AG04449 (cell line): ENCODE measurements around the gene SP5.

ENCODE experiments used
- CTCF ChIA-PET: fragments of 350-600 bp; formaldehyde crosslinking; extraction: SDS; loops from one replicate; lab custom pipeline; 2021; ENCODE audit warnings: antibody characterized with exemption; lab: Yijun Ruan, JAX
- POLR2A ChIA-PET: fragments of 400-600, 350-600 bp; formaldehyde crosslinking; extraction: SDS; loops from one replicate; lab custom pipeline; 2020; ENCODE audit warnings: antibody characterized with exemption, inconsistent platforms; lab: Yijun Ruan, JAX
- DNase-seq: peaks from one replicate; pipeline ENCODE4 v3.0.0-alpha.2; 2010; ENCODE audit warnings: low read depth, low spot score
- H3K4me3 ChIP-seq: 2 replicates; pipeline ENCODE4 v1.5.1; 2011; ENCODE audit warnings: low read depth, mild to moderate bottlenecking, control low read depth, low read length
- TF ChIP-seq, protein P1 (sequence below): IDR thresholded peaks from one replicate; pipeline ENCODE4 v1.5.1; 2011; ENCODE audit warnings: mild to moderate bottlenecking, moderate library complexity, low read length, control low read depth, inconsistent platforms; ENCODE audit not compliant: insufficient read depth; ENCODE audit errors: missing control alignments

Gene SP5

DNA sequence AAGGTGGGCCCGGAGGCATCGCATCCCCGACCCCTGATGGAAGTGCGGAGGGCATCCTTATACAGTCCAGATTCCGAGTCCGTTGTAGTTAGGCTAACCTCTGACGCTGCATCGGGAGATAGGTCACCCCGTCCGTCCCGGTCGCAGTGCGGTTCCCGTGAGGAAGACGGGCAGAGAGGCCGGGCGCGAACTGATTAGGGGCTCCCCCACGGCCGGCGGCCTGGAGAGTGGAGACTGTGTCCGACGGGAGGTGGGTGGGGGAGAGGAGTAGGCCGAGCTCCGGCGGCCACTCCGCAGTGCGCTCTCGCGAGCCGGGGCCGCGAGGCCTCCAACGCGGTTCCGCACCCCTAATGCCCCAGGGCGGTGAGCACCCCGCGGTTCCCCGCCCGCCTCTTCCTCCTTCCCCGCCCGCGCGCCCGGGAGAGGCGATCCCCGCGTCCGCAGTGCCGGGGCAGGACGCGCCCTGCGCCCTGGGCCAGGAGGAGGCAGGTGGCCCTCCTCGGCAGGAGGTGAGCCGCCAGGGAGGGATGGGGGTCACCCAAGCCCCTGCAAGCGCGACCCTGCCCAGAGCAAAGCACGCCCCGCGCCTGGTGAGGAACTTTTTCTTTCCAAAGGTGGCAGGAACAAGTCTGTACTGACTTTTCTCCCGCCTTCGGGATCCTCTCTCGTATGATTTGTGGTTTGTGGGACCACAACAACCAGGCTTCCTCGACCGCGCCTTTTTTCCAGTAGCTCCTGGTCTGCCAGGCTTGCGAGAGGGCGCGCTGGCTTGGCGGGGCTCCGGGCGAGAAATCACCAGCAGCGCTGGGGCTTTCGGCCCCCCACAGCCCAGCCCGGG, 1.4 kb upstream of the SP5 start:
- ChIA-PET POLR2A (no interaction called here), CTCF (no interaction called here)
- TF ChIP-seq, protein P1, sequence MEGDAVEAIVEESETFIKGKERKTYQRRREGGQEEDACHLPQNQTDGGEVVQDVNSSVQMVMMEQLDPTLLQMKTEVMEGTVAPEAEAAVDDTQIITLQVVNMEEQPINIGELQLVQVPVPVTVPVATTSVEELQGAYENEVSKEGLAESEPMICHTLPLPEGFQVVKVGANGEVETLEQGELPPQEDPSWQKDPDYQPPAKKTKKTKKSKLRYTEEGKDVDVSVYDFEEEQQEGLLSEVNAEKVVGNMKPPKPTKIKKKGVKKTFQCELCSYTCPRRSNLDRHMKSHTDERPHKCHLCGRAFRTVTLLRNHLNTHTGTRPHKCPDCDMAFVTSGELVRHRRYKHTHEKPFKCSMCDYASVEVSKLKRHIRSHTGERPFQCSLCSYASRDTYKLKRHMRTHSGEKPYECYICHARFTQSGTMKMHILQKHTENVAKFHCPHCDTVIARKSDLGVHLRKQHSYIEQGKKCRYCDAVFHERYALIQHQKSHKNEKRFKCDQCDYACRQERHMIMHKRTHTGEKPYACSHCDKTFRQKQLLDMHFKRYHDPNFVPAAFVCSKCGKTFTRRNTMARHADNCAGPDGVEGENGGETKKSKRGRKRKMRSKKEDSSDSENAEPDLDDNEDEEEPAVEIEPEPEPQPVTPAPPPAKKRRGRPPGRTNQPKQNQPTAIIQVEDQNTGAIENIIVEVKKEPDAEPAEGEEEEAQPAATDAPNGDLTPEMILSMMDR, result no peak
- no peak overlapping the region for H3K4me3 ChIP-seq
- no peak for DNase-seq

DNA sequence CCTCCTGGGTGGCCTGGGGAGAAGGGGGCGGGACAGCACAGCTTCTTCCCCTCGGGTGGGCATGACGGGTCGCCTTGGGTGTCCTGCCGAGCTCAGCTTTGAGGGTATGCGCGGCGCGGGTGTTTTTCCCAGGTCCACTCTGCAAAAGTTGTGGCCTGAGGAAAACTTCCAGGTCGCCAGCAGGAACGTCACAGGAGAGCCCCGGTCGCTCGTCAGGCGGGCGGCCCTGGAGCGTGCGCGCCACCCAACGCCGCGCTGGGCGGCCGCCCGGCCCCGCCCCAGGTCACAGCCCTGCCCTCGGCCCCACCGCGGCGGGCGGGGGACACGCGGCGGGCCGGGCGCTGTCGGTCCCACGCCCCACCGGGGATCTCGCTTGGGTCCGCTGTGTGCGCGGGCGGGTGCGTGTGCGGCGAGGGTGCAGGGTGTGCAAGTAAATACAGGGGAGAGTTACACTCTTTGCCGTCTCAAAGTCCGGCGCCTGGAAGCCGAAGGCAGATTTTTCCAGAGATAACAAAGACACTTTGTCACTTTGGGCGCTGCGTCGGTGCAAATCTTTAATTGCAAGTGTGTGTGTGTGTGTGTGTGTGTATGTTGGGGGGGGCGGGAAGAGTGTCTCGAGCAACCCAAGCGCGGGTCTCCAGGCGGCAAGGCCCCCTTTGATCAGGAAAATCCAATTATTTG, 616 bp upstream of the SP5 start:
- peak overlapping the region; percentile 37 for H3K4me3 ChIP-seq
- POLR2A ChIA-PET, result no interaction called here
- CTCF ChIA-PET, result no interaction called here
- DNase-seq, result no peak
- TF ChIP-seq, protein P1, result no peak

DNA sequence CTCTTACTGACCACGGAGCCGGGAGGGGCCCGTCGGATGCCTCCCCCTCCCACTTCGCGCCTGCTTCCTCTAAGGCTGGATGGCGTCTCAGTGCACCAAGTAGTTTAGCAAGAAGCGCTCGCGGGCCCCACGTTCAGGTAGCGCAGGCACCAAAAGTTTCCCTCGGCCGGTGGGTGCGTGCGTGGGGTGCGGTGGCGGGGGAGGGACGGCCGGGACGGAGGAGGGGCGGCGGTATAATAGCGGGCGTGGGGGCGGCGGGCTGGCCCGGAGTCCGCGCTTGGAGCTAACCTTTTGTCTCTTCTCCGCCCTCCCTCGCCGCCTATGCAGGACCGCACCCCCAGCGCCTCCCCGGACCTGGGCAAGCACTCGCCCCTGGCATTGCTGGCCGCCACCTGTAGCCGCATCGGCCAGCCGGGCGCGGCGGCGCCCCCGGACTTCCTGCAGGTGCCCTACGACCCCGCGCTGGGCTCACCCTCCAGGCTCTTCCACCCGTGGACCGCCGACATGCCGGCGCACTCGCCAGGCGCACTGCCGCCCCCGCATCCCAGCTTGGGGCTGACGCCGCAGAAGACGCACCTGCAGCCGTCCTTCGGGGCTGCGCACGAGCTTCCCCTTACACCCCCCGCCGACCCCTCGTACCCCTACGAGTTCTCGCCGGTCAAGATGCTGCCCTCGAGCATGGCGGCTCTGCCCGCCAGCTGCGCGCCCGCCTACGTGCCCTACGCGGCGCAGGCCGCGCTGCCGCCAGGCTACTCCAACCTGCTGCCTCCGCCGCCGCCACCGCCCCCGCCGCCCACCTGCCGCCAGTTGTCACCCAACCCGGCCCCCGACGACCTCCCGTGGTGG, 1.0 kb downstream of the SP5 start:
- no peak for DNase-seq
- POLR2A ChIA-PET, result no interaction called here
- TF ChIP-seq, protein P1, result no peak
- CTCF ChIA-PET, result interaction anchor here (1.6 kb wide), 1 partner anchor 307 kb away, joined by 5 read pairs; no protein-coding TSS in a partner anchor
- no peak overlapping the region for H3K4me3 ChIP-seq

DNA sequence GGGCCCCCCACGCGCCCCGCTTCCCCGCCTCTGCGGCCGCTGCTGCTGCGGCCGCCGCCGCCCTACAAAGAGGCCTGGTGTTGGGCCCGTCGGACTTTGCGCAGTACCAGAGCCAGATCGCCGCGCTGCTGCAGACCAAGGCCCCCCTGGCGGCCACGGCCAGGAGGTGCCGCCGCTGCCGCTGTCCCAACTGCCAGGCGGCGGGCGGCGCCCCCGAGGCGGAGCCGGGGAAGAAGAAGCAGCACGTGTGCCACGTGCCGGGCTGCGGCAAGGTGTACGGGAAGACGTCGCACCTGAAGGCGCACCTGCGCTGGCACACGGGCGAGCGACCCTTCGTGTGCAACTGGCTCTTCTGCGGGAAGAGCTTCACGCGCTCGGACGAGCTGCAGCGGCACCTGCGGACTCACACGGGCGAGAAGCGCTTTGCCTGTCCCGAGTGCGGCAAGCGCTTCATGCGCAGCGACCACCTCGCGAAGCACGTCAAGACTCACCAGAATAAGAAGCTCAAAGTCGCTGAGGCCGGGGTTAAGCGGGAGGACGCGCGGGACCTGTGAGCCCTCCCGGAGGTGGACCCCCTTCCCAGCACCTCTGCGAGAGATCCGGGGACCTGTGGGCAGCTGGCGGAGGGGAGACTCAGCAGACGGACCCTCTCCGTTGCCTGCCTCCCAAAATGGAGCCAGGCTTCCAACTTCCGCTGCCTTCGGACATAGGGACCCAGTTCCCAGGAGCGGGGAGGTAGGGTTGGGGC, 1.9 kb downstream of the SP5 start:
- POLR2A ChIA-PET, result no interaction called here

DNA sequence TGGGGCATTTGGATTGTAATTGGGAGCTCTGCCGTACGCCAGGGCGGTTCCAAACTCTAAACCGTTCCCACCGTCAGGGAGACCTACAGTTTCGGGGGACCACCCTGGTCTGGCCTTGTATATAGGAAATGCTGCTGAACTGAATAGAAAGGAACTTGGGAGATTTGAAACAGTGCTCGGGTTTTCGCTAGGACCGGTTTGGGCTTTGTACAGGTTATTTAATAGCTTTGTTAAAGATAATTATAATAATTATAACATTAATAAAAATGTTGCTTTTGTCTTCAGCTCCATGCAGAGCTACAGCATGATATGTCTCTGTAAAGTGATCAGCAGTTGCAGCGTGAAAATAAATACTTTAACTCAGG, 2.4 kb downstream of the SP5 start:
- POLR2A ChIA-PET, result no interaction called here
- TF ChIP-seq, protein P1, result no peak
- CTCF ChIA-PET, result interaction anchor here (1.2 to 1.6 kb wide), 3 partner anchors 22 to 308 kb away, joined by 4 to 5 read pairs (median 4); no protein-coding TSS in a partner anchor
- no peak overlapping the region for H3K4me3 ChIP-seq
- no peak for DNase-seq

More for the DNA sequence above, 1.9 kb downstream of the SP5 start:
- H3K4me3 ChIP-seq, result no peak overlapping the region
- TF ChIP-seq, protein P1, result peak; percentile 65
- CTCF ChIA-PET, result interaction anchor here (1.2 to 1.6 kb wide), 3 partner anchors 22 to 308 kb away, joined by 4 to 5 read pairs (median 4); no protein-coding TSS in a partner anchor
- no peak for DNase-seq
